Endothelial cell of umbilical vein (primary cell): Measurements from ENCODE around the gene CAPG. TPM values are rescaled to one million over a fixed set of nuclear protein-coding genes. Genes with fewer than 3 reads are reported as not detected.

Source experiments
- BruUV-seq: library from RNA; stranded (reverse); fragments of 400-500 nt; replicated peaks from 2 replicates; lab custom pipeline; 2021; lab: Mats Ljungman, UMichigan
- CTCF ChIA-PET: fragments of 300-600, 350-600 bp; sonication (Branson Sonifier 250); formaldehyde crosslinking; loops from one replicate; lab custom pipeline; 2021; ENCODE audit warnings: antibody characterized with exemption, inconsistent platforms; lab: Charles Lee
- POLR2A ChIA-PET: fragments of 300-600, 350-600 bp; sonication (Branson Sonifier 250); formaldehyde crosslinking; loops from one replicate; lab custom pipeline; 2021; ENCODE audit warnings: antibody characterized with exemption, inconsistent platforms; lab: Charles Lee
- DNase-seq: peaks from one replicate; pipeline ENCODE4 v3.0.0-alpha.2; 2011; ENCODE audit warnings: low read depth, low spot score
- FAIRE-seq: peaks from 2 replicates; lab custom pipeline; 2011; peaks lifted over from hg19 to GRCh38; lab: Jason Lieb, UNC
- H2AFZ ChIP-seq: 2 replicates; pipeline ENCODE4 v1.6.0; 2012; ENCODE audit warnings: low read depth, low read length, control low read depth, inconsistent platforms
- H3K27ac ChIP-seq: 2 replicates; pipeline ENCODE4 v1.5.1; 2011; ENCODE audit warnings: low read depth, mild to moderate bottlenecking, control low read depth, low read length, moderate library complexity; ENCODE audit not compliant: insufficient read depth
- H3K27me3 ChIP-seq, 2 experiments: 2 replicates each; pipeline versions ENCODE4 v1.6.0 to v1.6.1; 2011; ENCODE audit warnings: low read length in 2 of 2, mixed read lengths in 1 of 2; ENCODE audit not compliant: control insufficient read depth in 2 of 2, insufficient read depth in 2 of 2
- H3K36me3 ChIP-seq, 2 experiments: 2 replicates in 1 of 2; 3 replicates in 1 of 2; pipeline ENCODE4 v1.5.1; 2011; ENCODE audit warnings: low read length in 2 of 2, mild to moderate bottlenecking in 1 of 2, moderate library complexity in 1 of 2; ENCODE audit not compliant: control insufficient read depth in 2 of 2, insufficient read depth in 2 of 2; ENCODE audit errors: extremely low read depth in 1 of 2
- H3K4me1 ChIP-seq: 3 replicates; pipeline ENCODE4 v1.5.1; 2011; ENCODE audit warnings: mild to moderate bottlenecking, low read length; ENCODE audit not compliant: control insufficient read depth, insufficient read depth; ENCODE audit errors: extremely low read depth
- H3K4me2 ChIP-seq: 2 replicates; pipeline ENCODE4 v1.6.1; 2011; ENCODE audit warnings: low read length, control low read depth, mixed read lengths; ENCODE audit not compliant: insufficient read depth
- H3K4me3 ChIP-seq, 3 experiments: fragments of 200-600 bp in 1 of 3; sonication (generic), shearing (Covaris generic) in 1 of 3; replicated peaks in 1 of 3; 2 replicates each; pipeline ENCODE4 v1.5.1; 2011 to 2016; ENCODE audit warnings: control low read depth in 3 of 3, low read length in 3 of 3, mild to moderate bottlenecking in 2 of 3, inconsistent platforms in 1 of 3, low read depth in 1 of 3, moderate library complexity in 1 of 3; ENCODE audit not compliant: insufficient read depth in 1 of 3
- H3K79me2 ChIP-seq: 2 replicates; pipeline ENCODE4 v1.6.0; 2012; ENCODE audit warnings: low read length, inconsistent platforms; ENCODE audit not compliant: control insufficient read depth, insufficient read depth
- H3K9ac ChIP-seq: replicated peaks from 2 replicates; pipeline ENCODE3; 2011; ENCODE audit warnings: low read length, control low read depth; ENCODE audit not compliant: insufficient read depth; ENCODE audit errors: extremely low read depth
- H3K9me1 ChIP-seq: replicated peaks from 3 replicates; pipeline ENCODE4 v1.6.0; 2011; ENCODE audit warnings: mild to moderate bottlenecking, low read length; ENCODE audit not compliant: control insufficient read depth, insufficient read depth; ENCODE audit errors: extremely low read depth
- H3K9me3 ChIP-seq: replicated peaks from 2 replicates; pipeline ENCODE4 v1.5.1; 2012; ENCODE audit warnings: low read length, inconsistent platforms; ENCODE audit not compliant: control insufficient read depth, insufficient read depth
- H4K20me1 ChIP-seq: replicated peaks from 2 replicates; pipeline ENCODE3; 2011; ENCODE audit warnings: mild to moderate bottlenecking, low read length; ENCODE audit not compliant: control insufficient read depth, insufficient read depth; ENCODE audit errors: extremely low read depth
- CTCF ChIP-seq, 2 donors: IDR thresholded peaks; 1 replicate in 1 of 2; 2 replicates in 1 of 2; pipeline ENCODE4 v1.5.1; 2011; ENCODE audit warnings: low read length in 2 of 2, mild to moderate bottlenecking in 2 of 2, moderate library complexity in 2 of 2, control low read depth in 1 of 2, inconsistent platforms in 1 of 2, low read depth in 1 of 2; ENCODE audit not compliant: insufficient read depth in 1 of 2; ENCODE audit errors: extremely low read depth in 1 of 2
- EZH2 ChIP-seq: IDR thresholded peaks from 2 replicates; pipeline ENCODE4 v1.6.1; 2012; ENCODE audit warnings: borderline replicate concordance, low read depth, mild to moderate bottlenecking, moderate library complexity, low read length, inconsistent platforms; ENCODE audit not compliant: severe bottlenecking
- GATA2 ChIP-seq: IDR thresholded peaks from 2 replicates; pipeline ENCODE4 v1.7.0; 2011; ENCODE audit warnings: low read depth, mild to moderate bottlenecking, moderate library complexity, mixed read lengths, low read length; ENCODE audit not compliant: insufficient read length, insufficient read depth
- JUN ChIP-seq: IDR thresholded peaks from 2 replicates; pipeline ENCODE4 v1.6.1; 2011; ENCODE audit warnings: borderline replicate concordance, low read depth; ENCODE audit not compliant: insufficient read length, insufficient read depth
- MYC ChIP-seq: IDR thresholded peaks from one replicate; pipeline ENCODE4 v1.6.1; 2011; ENCODE audit warnings: mild to moderate bottlenecking, low read depth, low read length
- POLR2A ChIP-seq: IDR thresholded peaks from 2 replicates; pipeline ENCODE4 v1.6.1; 2012; ENCODE audit warnings: low read depth, mild to moderate bottlenecking, control low read depth, low read length
- dilution Hi-C: fragments of 300-500 bp; cut with MboI; formaldehyde crosslinking; loops from one replicate; pipeline ENCODE4 v1.15.0; 2019; ENCODE audit warnings: low sequenced_read_pairs; ENCODE audit not compliant: extremely low pct_ligation_motif_present
- intact Hi-C: fragments of 100-400 bp; cut with micrococcal nuclease; formaldehyde crosslinking; loops from one replicate; pipeline ENCODE4 v1.10.0; 2022
- polyA plus RNA-seq, 4 experiments: library from polyadenylated mRNA; depleted of rRNA in 3 of 4; stranded (reverse) in 3 of 4; unstranded in 1 of 4; fragments of >200 nt; gene quantifications; 2 replicates each; pipeline versions ENCODE4 v1.2.1 to v1.2.3, GENCODE V29; 2011 to 2012; ENCODE audit warnings: missing spikeins in 1 of 4
- total RNA-seq: library from RNA; stranded (reverse); gene quantifications from 2 replicates; pipeline ENCODE4 v1.2.3, GENCODE V29; 2021

CAPG gene
- total and polyA plus RNA-seq, 2 donors (not counting 3 experiments of a cell fraction or from before 2014, with no cell fraction given) = 107 to 115 TPM

- BruUV-seq = no TSS peak
- no peak for TF ChIP-seq GATA2
- TF ChIP-seq EZH2 = no peak
- TF ChIP-seq MYC = no peak
- peak; percentile 64 to 80 for TF ChIP-seq CTCF (IDR thresholded peaks at IDR 0.05; ENCODE audit: extremely low read depth in 1 of 2, insufficient read depth in 1 of 2, low read depth in 1 of 2, low read length in 2 of 2)
- TF ChIP-seq POLR2A = no peak
- TF ChIP-seq JUN = no peak
- dilution Hi-C loops = no loop called here
Observed at GRCh38 chr2:85390941-85391669, 19.1 kb downstream of the CAPG start.

More at GRCh38 chr2:85390941-85391669, 19.1 kb downstream of the CAPG start:
- intact Hi-C loops = loop anchor here (1.0 kb wide), 1 partner anchor 161 kb away; no protein-coding TSS in a partner anchor
- Histone ChIP-seq H3K9me3 (no peaks in the 10 kb centered on the region), H3K9ac (no peak overlapping the region), H3K27me3 (no peaks in the 10 kb centered on the region), H4K20me1 (no peaks in the 10 kb centered on the region), H3K4me2 (no peak overlapping the region), H2AFZ (no peak overlapping the region), H3K9me1 (no peaks in the 10 kb centered on the region), H3K36me3 (peaks cover 3 to 11% of the 10 kb centered on the region in 2 experiments), H3K27ac (no peak overlapping the region), H3K79me2 (no peaks in the 10 kb centered on the region), H3K4me3 (no peak overlapping the region), H3K4me1 (no peaks in the 10 kb centered on the region)
- FAIRE-seq (peak; percentile 37), DNase-seq (peak; percentile 38)
- CTCF ChIA-PET = interaction anchor here (0.9 to 7.2 kb wide), 6 partner anchors 8 to 320 kb away, joined by 3 to 99 read pairs (median 3); partner anchors contain the start of gene C2orf68
- POLR2A ChIA-PET = no interaction called here
